HFF-Myc (cell line): Measurements from ENCODE around the gene CCDC38.
A peak's percentile ranks its signal among the peaks of the same experiment; 100 is the strongest.

ENCODE experiments used
- DNase-seq: peaks from one replicate; pipeline ENCODE4 v3.0.0-alpha.2; 2011; ENCODE audit warnings: low read depth; ENCODE audit errors: extremely low read depth
- H3K4me3 ChIP-seq: replicated peaks from 2 replicates; pipeline ENCODE4 v1.5.1; 2011; ENCODE audit warnings: low read depth, mild to moderate bottlenecking, control low read depth, low read length
- TF ChIP-seq, protein P1 (sequence below): IDR thresholded peaks from 2 replicates; pipeline ENCODE4 v1.5.1; 2012; ENCODE audit warnings: mild to moderate bottlenecking, low read depth, low read length, control low read depth; ENCODE audit errors: missing control alignments

The CCDC38 gene

DNA sequence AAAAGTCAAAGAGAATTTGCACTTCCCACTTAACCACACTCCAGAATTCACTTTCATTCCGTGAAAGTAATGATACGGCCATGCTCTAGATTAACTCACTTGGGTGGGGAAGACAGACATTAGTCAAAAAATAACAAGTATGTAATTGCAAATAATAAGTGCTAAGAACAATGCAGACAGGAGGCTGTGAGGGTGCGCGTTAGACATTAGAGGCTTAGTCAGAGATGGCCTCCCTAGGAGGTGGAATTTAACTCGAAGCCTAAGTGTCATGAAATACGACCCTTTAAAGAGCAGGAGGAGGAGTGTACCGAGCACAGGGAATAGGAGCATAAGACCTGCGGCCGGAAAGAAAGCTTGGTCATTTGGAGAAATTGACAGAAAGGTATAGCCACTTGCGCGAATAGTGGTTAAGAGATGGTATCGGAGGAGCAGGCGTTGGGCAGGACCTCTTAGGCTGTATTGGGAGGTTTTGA is 83.0 kb downstream of the CCDC38 start:
- H3K4me3 ChIP-seq, result peak overlapping the region; percentile 88
- TF ChIP-seq, protein P1, sequence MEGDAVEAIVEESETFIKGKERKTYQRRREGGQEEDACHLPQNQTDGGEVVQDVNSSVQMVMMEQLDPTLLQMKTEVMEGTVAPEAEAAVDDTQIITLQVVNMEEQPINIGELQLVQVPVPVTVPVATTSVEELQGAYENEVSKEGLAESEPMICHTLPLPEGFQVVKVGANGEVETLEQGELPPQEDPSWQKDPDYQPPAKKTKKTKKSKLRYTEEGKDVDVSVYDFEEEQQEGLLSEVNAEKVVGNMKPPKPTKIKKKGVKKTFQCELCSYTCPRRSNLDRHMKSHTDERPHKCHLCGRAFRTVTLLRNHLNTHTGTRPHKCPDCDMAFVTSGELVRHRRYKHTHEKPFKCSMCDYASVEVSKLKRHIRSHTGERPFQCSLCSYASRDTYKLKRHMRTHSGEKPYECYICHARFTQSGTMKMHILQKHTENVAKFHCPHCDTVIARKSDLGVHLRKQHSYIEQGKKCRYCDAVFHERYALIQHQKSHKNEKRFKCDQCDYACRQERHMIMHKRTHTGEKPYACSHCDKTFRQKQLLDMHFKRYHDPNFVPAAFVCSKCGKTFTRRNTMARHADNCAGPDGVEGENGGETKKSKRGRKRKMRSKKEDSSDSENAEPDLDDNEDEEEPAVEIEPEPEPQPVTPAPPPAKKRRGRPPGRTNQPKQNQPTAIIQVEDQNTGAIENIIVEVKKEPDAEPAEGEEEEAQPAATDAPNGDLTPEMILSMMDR, result no peak
- no peak for DNase-seq

GRCh38 chr12:95858451-95859343 is 83.7 kb downstream of the CCDC38 start, which contains the start of gene SNRPF:
Gene SNRPF, plus strand, starts transcription at chr12:95858952. Its CDS starts 122 bp downstream, at chr12:95859074.
- peak within 1 kb of the TSS; percentile 88 for H3K4me3 ChIP-seq
- TF ChIP-seq, protein P1, result no peak
- DNase-seq, result peak; percentile 95

GRCh38 chr12:95857799-95858198 is 84.6 kb downstream of the CCDC38 start:
- TF ChIP-seq, protein P1, result no peak
- DNase-seq, result no peak
- H3K4me3 ChIP-seq, result peak overlapping the region; percentile 88

GRCh38 chr12:95857156-95857555 is 85.3 kb downstream of the CCDC38 start:
- no peak for DNase-seq
- no peak overlapping the region for H3K4me3 ChIP-seq
- TF ChIP-seq, protein P1, result no peak

DNA sequence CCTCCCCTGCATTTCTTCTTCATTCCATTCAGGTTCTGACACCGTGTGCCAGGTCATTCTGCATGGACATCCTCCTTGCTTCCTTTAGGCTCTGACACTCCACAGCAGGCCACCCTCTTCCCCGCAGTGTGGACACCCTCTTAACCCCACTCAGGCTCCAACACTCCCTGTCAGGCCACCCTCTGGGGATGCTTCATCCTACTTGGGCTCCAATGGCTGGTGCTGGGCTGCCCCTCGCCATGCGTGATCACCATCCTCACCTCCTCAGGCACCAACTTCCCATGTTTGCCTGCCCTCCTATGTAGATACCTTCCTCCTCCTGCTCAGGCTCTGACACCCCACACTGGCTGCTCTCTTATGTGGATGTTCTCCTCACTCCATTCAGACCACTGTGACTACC is 90.3 kb downstream of the CCDC38 start:
- TF ChIP-seq, protein P1, result no peak
- DNase-seq, result no peak
- H3K4me3 ChIP-seq, result no peak overlapping the region

DNA sequence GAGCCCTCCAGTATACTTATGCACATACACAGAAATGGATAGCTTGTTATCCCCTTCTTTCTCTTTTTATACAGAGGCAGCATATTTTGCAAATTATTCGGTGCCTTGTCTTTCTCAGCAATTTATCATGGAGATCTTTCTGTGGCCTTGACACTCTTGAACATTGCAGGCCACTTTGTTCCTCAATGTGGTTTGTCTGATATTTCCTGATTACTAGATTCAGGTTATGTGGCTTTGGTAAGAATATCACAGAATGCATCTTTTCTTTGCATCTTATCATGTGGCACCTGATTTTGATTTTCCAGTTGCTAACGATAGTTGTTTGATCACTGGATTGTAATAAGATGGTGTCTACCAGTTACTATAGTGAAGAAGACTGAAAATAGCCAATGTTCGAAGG is 90.8 kb downstream of the CCDC38 start:
- DNase-seq, result no peak
- TF ChIP-seq, protein P1, result no peak

More for the DNA sequence above, 90.8 kb downstream of the CCDC38 start:
- no peak overlapping the region for H3K4me3 ChIP-seq
